ENCODE data around the gene ZNF518B. TPM values are rescaled to one million over a fixed set of nuclear protein-coding genes. Genes with fewer than 3 reads are reported as not detected.

Gene ZNF518B
- total RNA-seq, 1 experiment from 2014 or later: 76.6 TPM

Other genes with a start within 250 kb of the ZNF518B start
- gene CLNK, start 227.3 kb upstream of the ZNF518B start, total RNA-seq (2014; rRNA removed; shearing (Covaris generic); ENCODE audit: low replicate concordance): not detected in 2 replicates

Data from Karpas-422 (cell line).